Measurements from ENCODE around the gene ALK.

Gene ALK

GRCh38 chr2:29643196-29643595, 278.2 kb downstream of the ALK start:
- no peak for DNase-seq

- DNase-seq: no peak
Measured at GRCh38 chr2:29640360-29640759, 281.0 kb downstream of the ALK start.

- DNase-seq: no peak
Measured at GRCh38 chr2:29638641-29639040, 282.7 kb downstream of the ALK start.

- DNase-seq: no peak
Measured at GRCh38 chr2:29634916-29635315, 286.5 kb downstream of the ALK start.

GRCh38 chr2:29632018-29632417, 289.4 kb downstream of the ALK start:
- DNase-seq: no peak

- DNase-seq: no peak
Measured at GRCh38 chr2:29629495-29629894, 291.9 kb downstream of the ALK start.

- no peak for DNase-seq
Measured at GRCh38 chr2:29628862-29629261, 292.5 kb downstream of the ALK start.

- no peak for DNase-seq
Measured at GRCh38 chr2:29628108-29628745, 293.2 kb downstream of the ALK start.

- no peak for DNase-seq
Measured at GRCh38 chr2:29627279-29627711, 294.1 kb downstream of the ALK start.

- no peak for DNase-seq
Measured at GRCh38 chr2:29620890-29621289, 300.5 kb downstream of the ALK start.

- DNase-seq: no peak
Measured at GRCh38 chr2:29619689-29620088, 301.7 kb downstream of the ALK start.

- no peak for DNase-seq
Measured at GRCh38 chr2:29618024-29618423, 303.4 kb downstream of the ALK start.

GRCh38 chr2:29617351-29617750, 304.0 kb downstream of the ALK start:
- DNase-seq: no peak

GRCh38 chr2:29616569-29616968, 304.8 kb downstream of the ALK start:
- no peak for DNase-seq

- no peak for DNase-seq
Measured at GRCh38 chr2:29615841-29616240, 305.5 kb downstream of the ALK start.

- DNase-seq: no peak
Measured at GRCh38 chr2:29615183-29615582, 306.2 kb downstream of the ALK start.

GRCh38 chr2:29614295-29614830, 307.0 kb downstream of the ALK start:
- no peak for DNase-seq

- DNase-seq: no peak
Measured at GRCh38 chr2:29613792-29614266, 307.6 kb downstream of the ALK start.

GRCh38 chr2:29613067-29613466, 308.3 kb downstream of the ALK start:
- no peak for DNase-seq

GRCh38 chr2:29612568-29612967, 308.8 kb downstream of the ALK start:
- DNase-seq: no peak

- no peak for DNase-seq
Measured at GRCh38 chr2:29611850-29612249, 309.5 kb downstream of the ALK start.

GRCh38 chr2:29611261-29611660, 310.1 kb downstream of the ALK start:
- DNase-seq: no peak

- DNase-seq: no peak
Measured at GRCh38 chr2:29610569-29610968, 310.8 kb downstream of the ALK start.

GRCh38 chr2:29607038-29607420, 314.4 kb downstream of the ALK start:
- no peak for DNase-seq
